ENCODE results near the gene TNFRSF19. TPM values are rescaled to one million over a fixed set of nuclear protein-coding genes. Genes with fewer than 3 reads are reported as not detected.

The TNFRSF19 gene
- total RNA-seq, 1 experiment from 2014 or later, result 63.4 TPM

- no peaks in the 10 kb centered on the region for H3K9me3 Mint-ChIP-seq (ENCODE audit: unreplicated experiment)
- ChIA-PET POLR2A (no interaction called here), CTCF (no interaction called here)
- H3K36me3 Mint-ChIP-seq (ENCODE audit: insufficient read depth, unreplicated experiment), result no peaks in the 10 kb centered on the region
- H3K9me3 ChIP-seq, result no peaks in the 10 kb centered on the region
- DNase-seq, result no peak
- BruUV-seq (replicated peaks), result no TSS peak
- no peak overlapping the region for H3K4me3 ChIP-seq (ENCODE audit: low read depth, low read length)
- no peaks in the 10 kb centered on the region for H3K4me1 ChIP-seq
- intact Hi-C loops (cut with micrococcal nuclease; ENCODE audit: unreplicated experiment), result no loop called here
- no peak overlapping the region for H3K4me3 Mint-ChIP-seq (ENCODE audit: unreplicated experiment)
- H3K27me3 ChIP-seq (replicated peaks; ENCODE audit: control insufficient read depth, insufficient read depth, low read length), result no peaks in the 10 kb centered on the region
- peaks cover 10% of the 10 kb centered on the region for H3K4me1 Mint-ChIP-seq (ENCODE audit: low read depth, unreplicated experiment)
- no peaks in the 10 kb centered on the region for H3K36me3 ChIP-seq (ENCODE audit: control insufficient read depth, insufficient read depth, low read length)
- no peak overlapping the region for H3K27ac Mint-ChIP-seq (ENCODE audit: unreplicated experiment)
- no peaks in the 10 kb centered on the region for H3K27me3 Mint-ChIP-seq (ENCODE audit: insufficient read depth, unreplicated experiment)
- TF ChIP-seq CTCF (IDR thresholded peaks at IDR 0.05; ENCODE audit: insufficient read depth in 1 of 2, low read depth in 1 of 2, low read length in 1 of 2, severe bottlenecking in 1 of 2, unreplicated experiment in 1 of 2), result no peak
Measured at GRCh38 chr13:23701186-23701585, 131.0 kb downstream of the TNFRSF19 start.

- POLR2A ChIA-PET, result no interaction called here
- Mint-ChIP-seq H3K27ac (ENCODE audit: unreplicated experiment) (no peak overlapping the region), H3K9me3 (ENCODE audit: unreplicated experiment) (no peaks in the 10 kb centered on the region), H3K4me3 (ENCODE audit: unreplicated experiment) (no peak overlapping the region), H3K36me3 (ENCODE audit: insufficient read depth, unreplicated experiment) (no peaks in the 10 kb centered on the region), H3K4me1 (ENCODE audit: low read depth, unreplicated experiment) (peaks cover 11% of the 10 kb centered on the region), H3K27me3 (ENCODE audit: insufficient read depth, unreplicated experiment) (no peaks in the 10 kb centered on the region)
- no peak overlapping the region for H3K4me3 ChIP-seq (ENCODE audit: low read depth, low read length)
- no peaks in the 10 kb centered on the region for H3K27me3 ChIP-seq (replicated peaks; ENCODE audit: control insufficient read depth, insufficient read depth, low read length)
- H3K4me1 ChIP-seq, result no peaks in the 10 kb centered on the region
- no peaks in the 10 kb centered on the region for H3K36me3 ChIP-seq (ENCODE audit: control insufficient read depth, insufficient read depth, low read length)
- DNase-seq, result no peak
- intact Hi-C loops (cut with micrococcal nuclease; ENCODE audit: unreplicated experiment), result no loop called here
- no peak for TF ChIP-seq CTCF (IDR thresholded peaks at IDR 0.05; ENCODE audit: insufficient read depth in 1 of 2, low read depth in 1 of 2, low read length in 1 of 2, severe bottlenecking in 1 of 2, unreplicated experiment in 1 of 2)
- BruUV-seq (replicated peaks), result no TSS peak
- CTCF ChIA-PET, result no interaction called here
- no peaks in the 10 kb centered on the region for H3K9me3 ChIP-seq
Measured at GRCh38 chr13:23701636-23702035, 131.4 kb downstream of the TNFRSF19 start.

GRCh38 chr13:23703246-23703860 is 133.1 kb downstream of the TNFRSF19 start:
- no TSS peak for BruUV-seq (replicated peaks)
- CTCF ChIA-PET, result interaction anchor here (1.2 kb wide), 1 partner anchor 125 kb away, joined by 4 read pairs; no protein-coding TSS in a partner anchor
- H3K9me3 ChIP-seq, result no peaks in the 10 kb centered on the region
- H3K36me3 Mint-ChIP-seq (ENCODE audit: insufficient read depth, unreplicated experiment), result no peaks in the 10 kb centered on the region
- intact Hi-C loops (cut with micrococcal nuclease; ENCODE audit: unreplicated experiment), result no loop called here
- peaks cover 11% of the 10 kb centered on the region for H3K4me1 Mint-ChIP-seq (ENCODE audit: low read depth, unreplicated experiment)
- H3K4me3 Mint-ChIP-seq (ENCODE audit: unreplicated experiment), result no peak overlapping the region
- H3K4me1 ChIP-seq, result no peaks in the 10 kb centered on the region
- no peaks in the 10 kb centered on the region for H3K36me3 ChIP-seq (ENCODE audit: control insufficient read depth, insufficient read depth, low read length)
- H3K4me3 ChIP-seq (ENCODE audit: low read depth, low read length), result no peak overlapping the region
- POLR2A ChIA-PET, result no interaction called here
- no peaks in the 10 kb centered on the region for H3K9me3 Mint-ChIP-seq (ENCODE audit: unreplicated experiment)
- no peak for TF ChIP-seq CTCF (IDR thresholded peaks at IDR 0.05; ENCODE audit: insufficient read depth in 1 of 2, low read depth in 1 of 2, low read length in 1 of 2, severe bottlenecking in 1 of 2, unreplicated experiment in 1 of 2)
- no peak overlapping the region for H3K27ac Mint-ChIP-seq (ENCODE audit: unreplicated experiment)
- no peaks in the 10 kb centered on the region for H3K27me3 ChIP-seq (replicated peaks; ENCODE audit: control insufficient read depth, insufficient read depth, low read length)
- H3K27me3 Mint-ChIP-seq (ENCODE audit: insufficient read depth, unreplicated experiment), result no peaks in the 10 kb centered on the region
- no peak for DNase-seq
